GDM1 (cell line): Measurements from ENCODE around the gene RAI1.
"Not testable (repeated sequence)": the region's sequence is repeated elsewhere in the genome, so short reads cannot be mapped to it uniquely, and the experiment has no call there.

ENCODE experiments used
- DNase-seq: peaks from one replicate; lab custom pipeline; 2025; lab: John Stamatoyannopoulos, UW

RAI1 gene

GRCh38 chr17:17798573-17799255, 117.5 kb downstream of the RAI1 start:
- no peak for DNase-seq

- no peak for DNase-seq
Observed at GRCh38 chr17:17800504-17801021, 119.3 kb downstream of the RAI1 start.

- no peak for DNase-seq
Observed at GRCh38 chr17:17801800-17802481, 120.7 kb downstream of the RAI1 start.

- no peak for DNase-seq
Observed at GRCh38 chr17:17804007-17804406, 122.7 kb downstream of the RAI1 start.

- no peak for DNase-seq
Observed at GRCh38 chr17:17805575-17805974, 124.3 kb downstream of the RAI1 start.

GRCh38 chr17:17806035-17806434, 124.8 kb downstream of the RAI1 start:
- DNase-seq = no peak

GRCh38 chr17:17806611-17807274, 125.5 kb downstream of the RAI1 start:
- no peak for DNase-seq

GRCh38 chr17:17807440-17807839, 126.2 kb downstream of the RAI1 start:
- no peak for DNase-seq

GRCh38 chr17:17808200-17808599, 126.9 kb downstream of the RAI1 start:
- DNase-seq = not testable (repeated sequence)

GRCh38 chr17:17808706-17809432, 127.6 kb downstream of the RAI1 start:
- DNase-seq = no peak

- DNase-seq = no peak
Observed at GRCh38 chr17:17809531-17810083, 128.3 kb downstream of the RAI1 start.

GRCh38 chr17:17810084-17810894, 129.0 kb downstream of the RAI1 start:
- DNase-seq = no peak

GRCh38 chr17:17810895-17811248, 129.6 kb downstream of the RAI1 start:
- DNase-seq = no peak

- no peak for DNase-seq
Observed at GRCh38 chr17:17811381-17812210, 130.3 kb downstream of the RAI1 start.

GRCh38 chr17:17812211-17813054, 131.2 kb downstream of the RAI1 start:
- no peak for DNase-seq

- DNase-seq = no peak
Observed at GRCh38 chr17:17813055-17813724, 131.9 kb downstream of the RAI1 start.

- DNase-seq = no peak
Observed at GRCh38 chr17:17813725-17814095, 132.5 kb downstream of the RAI1 start.

- no peak for DNase-seq
Observed at GRCh38 chr17:17814162-17815061, 133.2 kb downstream of the RAI1 start.
